NCI-H128 (cell line): ENCODE data around the gene PSMB5.

Source experiments
- DNase-seq: peaks from one replicate; lab custom pipeline; 2025; ENCODE audit not compliant: unreplicated experiment; lab: John Stamatoyannopoulos, UW

Gene PSMB5

GRCh38 chr14:23045419-23046357, 11.0 kb upstream of the PSMB5 start:
- DNase-seq, result no peak

DNA sequence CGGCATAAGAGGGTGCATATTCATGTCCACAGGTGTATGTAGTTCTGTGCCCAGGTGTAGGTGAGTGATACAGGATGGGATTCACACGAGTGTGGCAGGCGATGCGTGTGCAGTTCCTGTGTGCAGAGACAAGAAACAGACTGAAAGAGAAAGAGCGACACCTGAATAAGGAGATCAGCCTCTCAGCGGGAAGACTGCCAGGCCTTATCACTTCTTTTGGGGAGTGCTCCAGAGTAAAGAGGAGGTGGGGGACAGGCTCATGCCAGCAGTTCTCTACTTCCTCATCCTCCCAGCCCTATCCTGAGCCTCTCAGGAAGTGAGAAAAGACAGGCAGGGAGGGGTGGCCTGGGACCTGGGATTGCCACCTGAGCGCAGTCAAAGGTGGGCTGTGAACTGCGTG, 10.1 kb upstream of the PSMB5 start:
- no peak for DNase-seq

DNA sequence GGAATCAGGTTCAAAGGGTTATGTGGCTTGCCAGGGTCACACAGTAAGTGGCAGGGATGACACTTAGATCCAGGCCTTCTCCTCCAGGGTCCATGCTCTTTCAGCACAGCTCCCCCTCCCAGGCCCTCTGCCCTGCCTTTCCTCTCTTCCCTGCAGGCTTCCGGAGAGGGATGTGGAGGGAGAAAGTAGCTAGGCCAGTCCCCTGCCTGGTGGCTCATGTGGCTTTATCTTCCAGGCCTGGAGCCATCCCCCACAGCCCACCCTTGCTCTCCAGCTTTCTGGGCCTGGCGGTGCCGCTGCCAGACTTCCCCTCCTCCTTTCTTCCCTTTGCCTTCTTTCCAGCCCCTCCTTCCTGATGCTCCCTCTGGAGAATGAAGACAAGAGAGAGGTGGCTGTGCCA, 9.1 kb upstream of the PSMB5 start:
- no peak for DNase-seq

- DNase-seq, result no peak
These were observed 8.4 kb upstream of the PSMB5 start for GRCh38 chr14:23043145-23043544.

GRCh38 chr14:23042162-23042965, 7.7 kb upstream of the PSMB5 start, which contains the start of gene PSMB11:
TSS of gene PSMB11 (plus strand) at chr14:23042212. CDS start at chr14:23042226, 14 bp downstream.
- no peak for DNase-seq

GRCh38 chr14:23041729-23042128, 7.0 kb upstream of the PSMB5 start:
- DNase-seq, result no peak

DNA sequence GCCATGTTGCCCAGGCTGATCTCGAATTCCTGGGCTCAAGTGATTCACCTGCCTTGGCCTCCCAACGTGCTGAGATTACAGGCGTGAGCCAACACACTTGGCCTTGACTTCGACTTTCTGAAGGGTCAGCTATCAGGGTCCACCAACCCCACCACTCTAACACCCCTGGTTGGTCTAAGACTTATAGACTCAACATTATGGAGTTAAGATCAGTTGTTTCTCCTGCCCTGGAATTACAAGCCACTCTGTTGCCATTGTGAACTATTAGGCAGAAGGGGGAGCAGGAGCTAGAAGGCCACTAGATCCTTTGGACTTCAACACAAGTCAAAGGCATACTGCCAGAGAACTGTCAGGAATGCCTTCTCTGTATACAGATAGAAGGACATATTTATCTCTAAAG, 5.4 kb upstream of the PSMB5 start:
- no peak for DNase-seq

DNA sequence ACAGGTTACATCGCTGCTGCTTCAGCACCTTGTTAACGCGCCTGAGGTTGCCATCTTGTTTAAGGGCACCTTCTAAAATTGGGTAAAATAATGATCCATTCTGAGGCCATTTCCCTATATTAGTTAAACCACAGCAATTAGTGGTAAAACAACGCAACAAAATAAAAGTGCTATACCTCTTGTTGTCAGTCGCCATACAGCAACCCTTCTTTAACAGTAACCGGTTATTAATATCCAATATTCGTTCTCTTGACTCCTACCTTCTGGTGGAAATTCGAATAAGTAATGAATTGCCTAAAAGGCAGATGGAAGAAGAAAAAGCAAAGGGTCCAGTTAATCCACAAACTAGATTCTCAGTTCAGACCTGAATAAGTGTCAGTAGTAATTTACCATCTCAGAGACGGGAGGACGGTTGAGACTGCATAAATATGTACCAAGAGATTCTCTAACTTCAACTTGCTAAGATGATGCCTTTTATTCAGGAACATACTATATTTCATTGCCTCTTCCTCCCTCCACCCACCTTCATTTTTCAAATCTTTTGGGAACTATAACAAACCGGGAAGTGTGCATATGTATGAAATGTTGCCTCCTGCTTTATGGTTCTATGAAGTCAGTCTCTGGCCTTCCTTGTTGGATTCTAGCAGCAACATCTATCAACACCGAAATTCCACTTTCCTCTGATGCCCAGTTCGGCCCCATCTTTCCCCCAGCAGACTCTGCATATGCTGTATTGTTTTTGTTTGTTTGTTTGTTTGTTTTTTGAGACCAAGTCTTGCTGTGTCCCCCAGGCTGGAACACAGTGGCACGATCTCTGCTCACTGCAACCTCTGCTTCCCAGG, 824 bp upstream of the PSMB5 start:
- no peak for DNase-seq

- no peak for DNase-seq
These were observed 751 bp downstream of the PSMB5 start for GRCh38 chr14:23033801-23034497.

- DNase-seq, result no peak
These were observed 1.4 kb downstream of the PSMB5 start for GRCh38 chr14:23033251-23033727.

DNA sequence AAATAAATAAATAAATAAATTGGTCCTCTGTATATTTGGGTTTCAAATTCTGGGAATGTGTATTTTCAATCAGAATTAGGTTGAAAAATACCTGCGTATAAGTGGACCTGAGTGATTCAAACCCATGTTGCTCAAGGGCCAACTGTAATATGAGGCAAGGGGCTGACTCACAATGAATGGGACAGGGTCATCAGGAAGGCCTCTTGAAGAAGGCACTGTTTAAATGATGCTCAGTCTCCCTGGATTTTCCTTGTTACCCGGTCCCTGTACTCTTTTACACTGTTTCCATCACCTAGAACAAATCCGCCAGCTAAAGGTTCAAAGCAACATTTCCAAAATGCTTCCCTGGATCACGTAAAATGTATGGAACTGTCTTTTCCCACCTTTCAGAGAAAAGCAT, 3.8 kb downstream of the PSMB5 start:
- DNase-seq, result no peak

DNA sequence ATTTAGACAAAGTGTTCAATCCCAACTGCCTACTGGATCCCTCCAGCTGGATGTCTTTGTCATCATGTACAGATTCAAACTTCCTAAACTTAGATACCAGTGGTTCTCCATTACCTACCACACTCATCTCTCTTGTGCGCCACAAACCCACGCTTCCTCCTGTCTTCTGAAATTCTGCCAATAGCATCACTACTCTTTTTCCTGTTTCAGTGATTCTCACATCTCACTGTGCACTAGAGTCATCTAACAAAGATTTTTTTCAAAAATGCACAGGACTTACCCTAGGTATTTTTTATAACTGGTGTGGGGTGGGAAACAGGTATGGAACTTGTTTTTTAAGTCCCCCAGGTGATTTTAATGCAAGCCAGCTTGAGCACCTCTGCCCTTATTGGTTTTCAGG, 5.9 kb downstream of the PSMB5 start:
- DNase-seq, result no peak

GRCh38 chr14:23025151-23025814, 9.4 kb downstream of the PSMB5 start:
- DNase-seq, result no peak

DNA sequence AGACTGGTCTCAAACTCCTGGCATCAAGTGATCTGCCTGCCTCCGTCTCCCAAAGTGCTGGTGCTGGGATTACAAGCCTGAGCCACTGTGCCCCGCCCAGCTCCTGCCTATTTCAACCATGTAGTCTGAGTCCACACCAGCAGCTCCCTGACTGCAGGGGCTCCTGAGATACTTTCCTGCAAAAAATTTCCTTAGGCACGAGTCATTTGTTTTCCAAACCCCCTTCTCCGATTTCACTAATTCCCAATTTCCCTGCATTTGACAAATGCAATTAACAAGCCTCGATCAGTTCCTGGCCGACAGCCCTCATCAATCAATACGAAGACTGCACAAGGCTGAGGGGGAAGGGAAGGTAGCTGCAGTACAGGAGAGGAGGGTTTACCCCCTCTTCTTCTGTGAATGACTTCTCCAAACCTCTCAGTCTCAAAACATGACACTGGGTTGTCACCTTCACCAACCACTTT, 10.1 kb downstream of the PSMB5 start:
- DNase-seq, result no peak

GRCh38 chr14:23023795-23024152, 10.9 kb downstream of the PSMB5 start:
- DNase-seq, result no peak

DNA sequence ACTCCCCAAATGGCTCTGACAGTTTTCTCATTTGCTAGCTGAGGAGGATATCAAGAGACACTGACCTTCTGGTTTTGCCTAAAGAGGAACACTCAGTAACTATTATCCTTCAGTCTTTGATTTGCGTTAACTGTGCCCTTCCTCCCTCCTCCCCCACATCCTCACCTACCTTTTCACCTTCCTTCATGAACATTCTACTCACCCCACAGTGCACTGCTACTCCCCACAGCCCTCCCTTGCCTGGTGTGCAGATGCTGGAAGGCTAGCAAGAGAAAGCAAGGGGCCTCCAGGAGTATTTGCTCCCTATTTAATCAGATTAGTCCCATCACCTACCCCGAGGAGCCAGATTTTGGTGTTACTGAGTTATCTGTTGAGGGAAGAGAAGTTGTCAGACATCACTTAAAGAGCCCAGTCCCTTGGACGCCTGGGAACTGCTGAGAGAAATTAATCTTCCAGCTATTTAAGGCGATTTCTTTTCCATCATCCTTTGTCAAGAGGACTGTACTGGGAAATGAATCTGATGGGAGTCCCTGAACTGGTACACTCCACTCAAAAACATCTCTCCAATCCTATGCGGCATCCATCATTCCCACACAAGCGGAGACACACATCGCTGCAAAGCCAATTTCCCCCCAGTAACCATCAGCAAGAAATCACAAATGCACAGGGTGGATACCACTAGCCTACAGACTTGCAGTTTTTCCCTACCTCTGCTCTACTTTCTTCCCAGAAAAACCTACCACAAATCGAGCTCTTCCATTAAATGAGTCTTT, 11.5 kb downstream of the PSMB5 start:
- no peak for DNase-seq

DNA sequence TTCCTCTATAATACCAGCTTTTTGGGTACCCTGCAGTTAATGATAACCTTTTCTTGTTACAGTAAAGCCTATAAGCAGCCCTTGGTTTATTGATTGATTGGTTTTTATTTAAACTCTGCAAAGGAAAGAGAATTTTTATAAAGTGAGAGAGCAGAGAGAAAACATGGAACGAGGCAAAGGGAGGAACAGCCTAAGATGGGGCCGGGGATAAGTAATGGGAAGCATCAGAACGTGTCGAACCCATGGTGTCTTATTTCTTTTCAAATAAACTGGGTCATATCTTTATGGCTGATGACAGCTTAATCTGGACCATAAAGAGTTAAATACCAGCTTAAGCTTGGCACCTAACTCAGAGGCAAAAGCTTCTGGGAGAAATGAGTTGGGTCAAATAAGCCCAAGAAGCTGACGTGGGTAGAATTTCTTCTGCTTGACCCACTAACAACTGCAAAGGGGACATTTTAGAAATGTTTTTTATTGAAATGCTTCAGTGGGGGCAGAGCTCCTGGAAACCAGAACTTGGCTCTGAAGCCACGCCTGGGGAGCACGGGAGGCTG, 12.7 kb downstream of the PSMB5 start:
- DNase-seq, result no peak

GRCh38 chr14:23021434-23021833, 13.3 kb downstream of the PSMB5 start:
- DNase-seq, result no peak
